ENCODE data around the gene NUP160. TPM values are rescaled to one million over a fixed set of nuclear protein-coding genes. Genes with fewer than 3 reads are reported as not detected.
A peak's percentile ranks its signal among the peaks of the same experiment; 100 is the strongest.
"Not testable (repeated sequence)": the region's sequence is repeated elsewhere in the genome, so short reads cannot be mapped to it uniquely, and the experiment has no call there.

NUP160 gene
- total RNA-seq, 1 experiment from 2014 or later: 47.1 TPM

- no peaks in the 10 kb centered on the region for H3K27me3 ChIP-seq (replicated peaks)
- no peaks in the 10 kb centered on the region for H3K36me3 ChIP-seq
- peak in 1 of 2 experiments; percentile 44 for DNase-seq (ENCODE audit: low read depth in 1 of 2, low spot score in 2 of 2)
- peak overlapping the region; percentile 68 for H3K27ac ChIP-seq
- peaks cover 37% of the 10 kb centered on the region for H3K4me1 ChIP-seq (replicated peaks)
- no peak overlapping the region for H3K4me3 ChIP-seq
- peaks cover 3% of the 10 kb centered on the region; the same call in 1 of the 2 replicates for H3K9me3 ChIP-seq (replicated peaks)
Measured at GRCh38 chr11:47869544-47870393, 21.6 kb upstream of the NUP160 start.

GRCh38 chr11:47867823-47868222 lies 19.7 kb upstream of the NUP160 start:
- no peak overlapping the region for H3K4me3 ChIP-seq
- DNase-seq (ENCODE audit: low read depth in 1 of 2, low spot score in 2 of 2): no peak
- no peaks in the 10 kb centered on the region for H3K36me3 ChIP-seq
- no peaks in the 10 kb centered on the region for H3K27me3 ChIP-seq (replicated peaks)
- H3K27ac ChIP-seq: no peak overlapping the region
- no peaks in the 10 kb centered on the region for H3K9me3 ChIP-seq (replicated peaks)
- H3K4me1 ChIP-seq (replicated peaks): peaks cover 53% of the 10 kb centered on the region

- H3K27ac ChIP-seq; DNase-seq (ENCODE audit: low read depth in 1 of 2, low spot score in 2 of 2); H3K4me3 ChIP-seq; H3K36me3 ChIP-seq; H3K9me3 ChIP-seq (replicated peaks); H3K27me3 ChIP-seq (replicated peaks): not testable (repeated sequence)
- H3K4me1 ChIP-seq (replicated peaks): peaks cover 63% of the 10 kb centered on the region
Measured at GRCh38 chr11:47866892-47867291, 18.7 kb upstream of the NUP160 start.

GRCh38 chr11:47864901-47865300 lies 16.8 kb upstream of the NUP160 start:
- DNase-seq (ENCODE audit: low read depth in 1 of 2, low spot score in 2 of 2): no peak
- no peak overlapping the region for H3K4me3 ChIP-seq
- H3K36me3 ChIP-seq: no peaks in the 10 kb centered on the region
- H3K9me3 ChIP-seq (replicated peaks): no peaks in the 10 kb centered on the region
- peak overlapping the region; percentile 79; the same call in 1 of the 2 replicates for H3K27ac ChIP-seq
- peaks cover 75% of the 10 kb centered on the region for H3K4me1 ChIP-seq (replicated peaks)
- H3K27me3 ChIP-seq (replicated peaks): no peaks in the 10 kb centered on the region

- H3K27me3 ChIP-seq (replicated peaks): no peaks in the 10 kb centered on the region
- H3K4me3 ChIP-seq: no peak overlapping the region
- peaks cover 70% of the 10 kb centered on the region for H3K4me1 ChIP-seq (replicated peaks)
- no peaks in the 10 kb centered on the region for H3K9me3 ChIP-seq (replicated peaks)
- peak overlapping the region; percentile 79 for H3K27ac ChIP-seq
- H3K36me3 ChIP-seq: no peaks in the 10 kb centered on the region
- peak in 1 of 2 experiments; percentile 42 for DNase-seq (ENCODE audit: low read depth in 1 of 2, low spot score in 2 of 2)
Measured at GRCh38 chr11:47863898-47864430, 15.8 kb upstream of the NUP160 start.

GRCh38 chr11:47863189-47863897 lies 15.2 kb upstream of the NUP160 start:
- no peaks in the 10 kb centered on the region for H3K27me3 ChIP-seq (replicated peaks)
- H3K36me3 ChIP-seq: no peaks in the 10 kb centered on the region
- no peak overlapping the region for H3K4me3 ChIP-seq
- H3K4me1 ChIP-seq (replicated peaks): peaks cover 72% of the 10 kb centered on the region
- H3K27ac ChIP-seq: peak overlapping the region; percentile 79
- peak in 1 of 2 experiments; percentile 94 for DNase-seq (ENCODE audit: low read depth in 1 of 2, low spot score in 2 of 2)
- H3K9me3 ChIP-seq (replicated peaks): no peaks in the 10 kb centered on the region

- peak; percentile 61 to 76 for DNase-seq (ENCODE audit: low read depth in 1 of 2, low spot score in 2 of 2)
- Histone ChIP-seq H3K27me3 (replicated peaks) (no peaks in the 10 kb centered on the region), H3K36me3 (no peaks in the 10 kb centered on the region), H3K9me3 (replicated peaks) (no peaks in the 10 kb centered on the region), H3K4me3 (no peak overlapping the region), H3K4me1 (replicated peaks) (peaks cover 75% of the 10 kb centered on the region), H3K27ac (peak overlapping the region; percentile 79)
Measured at GRCh38 chr11:47861728-47862127, 13.6 kb upstream of the NUP160 start.

DNA sequence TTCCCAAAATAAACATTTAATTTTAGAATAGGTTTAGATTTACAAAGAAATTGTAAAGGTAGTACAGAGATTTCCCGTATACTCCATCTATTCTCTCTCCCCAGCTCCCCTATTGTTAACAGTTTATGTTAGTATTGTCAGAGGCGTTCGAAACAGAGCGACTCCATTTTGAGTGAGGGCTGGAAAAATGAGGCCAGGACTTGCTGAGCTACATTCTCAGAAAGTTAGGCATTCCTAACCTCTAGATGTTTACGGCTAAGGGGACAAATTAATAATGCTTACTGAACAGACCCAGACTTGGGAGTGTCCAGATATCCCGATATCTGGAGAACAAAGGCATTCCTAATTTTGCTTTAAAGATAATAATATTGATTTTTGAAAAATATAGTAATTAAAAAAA lies 12.4 kb upstream of the NUP160 start:
- Histone ChIP-seq H3K4me3 (no peak overlapping the region), H3K36me3 (no peaks in the 10 kb centered on the region), H3K4me1 (replicated peaks) (peaks cover 75% of the 10 kb centered on the region), H3K9me3 (replicated peaks) (no peaks in the 10 kb centered on the region), H3K27me3 (replicated peaks) (no peaks in the 10 kb centered on the region), H3K27ac (peak overlapping the region; percentile 79)
- peak in 1 of 2 experiments; percentile 22 for DNase-seq (ENCODE audit: low read depth in 1 of 2, low spot score in 2 of 2)

- H3K9me3 ChIP-seq (replicated peaks): no peaks in the 10 kb centered on the region
- no peaks in the 10 kb centered on the region for H3K36me3 ChIP-seq
- peak overlapping the region; percentile 72 for H3K27ac ChIP-seq
- H3K4me3 ChIP-seq: no peak overlapping the region
- peaks cover 59% of the 10 kb centered on the region for H3K4me1 ChIP-seq (replicated peaks)
- peak; percentile 73 to 79 for DNase-seq (ENCODE audit: low read depth in 1 of 2, low spot score in 2 of 2)
- H3K27me3 ChIP-seq (replicated peaks): no peaks in the 10 kb centered on the region
Measured at GRCh38 chr11:47857892-47858543, 9.9 kb upstream of the NUP160 start.

DNA sequence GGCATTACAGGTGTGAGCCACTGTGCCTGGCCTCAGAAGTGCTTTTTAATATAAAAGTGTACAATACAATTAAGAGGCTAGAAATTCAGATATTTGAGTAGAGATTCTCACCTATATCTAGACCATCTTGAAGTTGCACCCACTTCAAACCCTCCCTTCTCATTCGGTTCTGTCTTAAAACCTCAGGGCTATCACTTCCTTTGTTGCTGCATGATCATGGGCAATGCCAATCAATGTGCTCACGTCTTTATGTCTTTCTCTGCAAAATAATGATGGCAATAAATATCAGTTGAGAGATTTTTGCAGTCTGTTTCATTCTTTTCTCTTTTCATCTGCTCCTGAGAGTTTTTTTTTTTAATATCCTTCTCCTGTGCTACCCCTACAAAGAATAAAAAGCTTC lies 9.3 kb upstream of the NUP160 start:
- Histone ChIP-seq H3K9me3 (replicated peaks) (no peaks in the 10 kb centered on the region), H3K27me3 (replicated peaks) (no peaks in the 10 kb centered on the region), H3K27ac (peak overlapping the region; percentile 72; the same call in 1 of the 2 replicates), H3K4me1 (replicated peaks) (peaks cover 57% of the 10 kb centered on the region), H3K36me3 (no peaks in the 10 kb centered on the region), H3K4me3 (no peak overlapping the region)
- DNase-seq (ENCODE audit: low read depth in 1 of 2, low spot score in 2 of 2): no peak

- no peaks in the 10 kb centered on the region for H3K36me3 ChIP-seq
- H3K4me3 ChIP-seq: no peak overlapping the region
- no peak overlapping the region for H3K27ac ChIP-seq
- peaks cover 55% of the 10 kb centered on the region for H3K4me1 ChIP-seq (replicated peaks)
- H3K27me3 ChIP-seq (replicated peaks): no peaks in the 10 kb centered on the region
- DNase-seq (ENCODE audit: low read depth in 1 of 2, low spot score in 2 of 2): no peak
- no peaks in the 10 kb centered on the region for H3K9me3 ChIP-seq (replicated peaks)
Measured at GRCh38 chr11:47856186-47856585, 8.0 kb upstream of the NUP160 start.

GRCh38 chr11:47854667-47855066 lies 6.5 kb upstream of the NUP160 start:
- Histone ChIP-seq H3K4me3 (no peak overlapping the region), H3K36me3 (no peaks in the 10 kb centered on the region), H3K9me3 (replicated peaks) (no peaks in the 10 kb centered on the region), H3K27ac (no peak overlapping the region), H3K4me1 (replicated peaks) (peaks cover 40% of the 10 kb centered on the region), H3K27me3 (replicated peaks) (no peaks in the 10 kb centered on the region)
- DNase-seq (ENCODE audit: low read depth in 1 of 2, low spot score in 2 of 2): no peak

DNA sequence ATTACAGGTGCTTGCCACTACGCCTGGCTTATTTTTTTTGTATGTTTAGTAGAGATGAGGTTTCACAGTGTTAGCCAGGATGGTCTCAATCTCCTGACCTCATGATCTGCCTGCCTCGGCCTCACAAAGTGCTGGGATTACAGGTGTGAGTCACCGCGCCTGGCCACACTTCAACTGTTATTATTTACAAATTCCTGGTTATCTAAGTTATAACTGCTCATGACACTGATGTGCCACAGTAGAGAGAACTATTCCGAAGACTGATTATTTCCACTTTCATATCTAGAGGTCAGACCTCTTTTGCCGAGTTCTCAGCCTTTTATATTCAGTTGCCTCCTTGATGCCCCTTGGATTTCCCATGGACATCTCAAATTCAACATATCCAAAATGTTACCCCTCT lies 3.9 kb upstream of the NUP160 start:
- Histone ChIP-seq H3K9me3 (replicated peaks) (no peaks in the 10 kb centered on the region), H3K4me1 (replicated peaks) (peaks cover 29% of the 10 kb centered on the region), H3K27ac (peak overlapping the region; percentile 68), H3K27me3 (replicated peaks) (no peaks in the 10 kb centered on the region), H3K36me3 (peaks cover 7% of the 10 kb centered on the region), H3K4me3 (no peak overlapping the region)
- DNase-seq (ENCODE audit: low read depth in 1 of 2, low spot score in 2 of 2): peak; percentile 70 to 71
